ENCODE measurements around the gene MTX2.
"Not testable (repeated sequence)": the region's sequence is repeated elsewhere in the genome, so short reads cannot be mapped to it uniquely, and the experiment has no call there.

MTX2 gene

GRCh38 chr2:176291335-176291734 lies 22.1 kb downstream of the MTX2 start:
- FAIRE-seq, result no peak

GRCh38 chr2:176291809-176292283 lies 22.6 kb downstream of the MTX2 start:
- FAIRE-seq, result no peak

GRCh38 chr2:176292608-176293007 lies 23.4 kb downstream of the MTX2 start:
- FAIRE-seq, result no peak

GRCh38 chr2:176293334-176293733 lies 24.1 kb downstream of the MTX2 start:
- no peak for FAIRE-seq

- no peak for FAIRE-seq
These were observed 27.8 kb downstream of the MTX2 start for GRCh38 chr2:176297067-176297466.

- FAIRE-seq, result peak; percentile 60
These were observed 28.5 kb downstream of the MTX2 start for GRCh38 chr2:176297737-176298136.

GRCh38 chr2:176306020-176306419 lies 36.8 kb downstream of the MTX2 start:
- FAIRE-seq, result not testable (repeated sequence)

GRCh38 chr2:176317199-176317598 lies 48.0 kb downstream of the MTX2 start:
- FAIRE-seq, result no peak

- FAIRE-seq, result no peak
These were observed 48.4 kb downstream of the MTX2 start for GRCh38 chr2:176317623-176318065.

- FAIRE-seq, result no peak
These were observed 52.7 kb downstream of the MTX2 start for GRCh38 chr2:176321916-176322315.

- FAIRE-seq, result no peak
These were observed 55.6 kb downstream of the MTX2 start for GRCh38 chr2:176324862-176325261.

GRCh38 chr2:176325732-176326131 lies 56.5 kb downstream of the MTX2 start:
- no peak for FAIRE-seq

- no peak for FAIRE-seq
These were observed 58.9 kb downstream of the MTX2 start for GRCh38 chr2:176328149-176328548.

- FAIRE-seq, result no peak
These were observed 61.4 kb downstream of the MTX2 start for GRCh38 chr2:176330612-176331011.

GRCh38 chr2:176331646-176332045 lies 62.4 kb downstream of the MTX2 start:
- FAIRE-seq, result no peak

GRCh38 chr2:176334729-176335128 lies 65.5 kb downstream of the MTX2 start:
- no peak for FAIRE-seq

- FAIRE-seq, result no peak
These were observed 69.2 kb downstream of the MTX2 start for GRCh38 chr2:176338395-176338794.

- FAIRE-seq, result no peak
These were observed 70.0 kb downstream of the MTX2 start for GRCh38 chr2:176339208-176339607.

GRCh38 chr2:176356251-176356650 lies 87.0 kb downstream of the MTX2 start:
- peak; percentile 99 for FAIRE-seq

GRCh38 chr2:176364273-176364977 lies 95.2 kb downstream of the MTX2 start:
- FAIRE-seq, result no peak

- no peak for FAIRE-seq
These were observed 99.1 kb downstream of the MTX2 start for GRCh38 chr2:176368349-176368748.

- no peak for FAIRE-seq
These were observed 101.4 kb downstream of the MTX2 start for GRCh38 chr2:176370467-176371171.

GRCh38 chr2:176373155-176373554 lies 103.9 kb downstream of the MTX2 start:
- not testable (repeated sequence) for FAIRE-seq

- FAIRE-seq, result peak; percentile 77
These were observed 109.1 kb downstream of the MTX2 start for GRCh38 chr2:176378323-176378722.

Measured in A204.1 (cell line).